Colonic mucosa (tissue), 4 donors: ENCODE measurements around the gene CA12. TPM values are rescaled to one million over a fixed set of nuclear protein-coding genes. Genes with fewer than 3 reads are reported as not detected.
A peak's percentile ranks its signal among the peaks of the same experiment; 100 is the strongest.

Experiments
- DNase-seq: peaks from one replicate; pipeline ENCODE4 v3.0.0-alpha.2; 2020
- H3K27ac ChIP-seq: fragments of 200-600 bp; one replicate; pipeline ENCODE4 v1.8.0; 2021
- H3K27me3 ChIP-seq: fragments of 200-600 bp; one replicate; pipeline ENCODE4 v1.8.0; 2021
- H3K36me3 ChIP-seq: fragments of 200-600 bp; one replicate; pipeline ENCODE4 v1.8.0; 2021
- H3K4me1 ChIP-seq: fragments of 200-600 bp; one replicate; pipeline ENCODE4 v1.8.0; 2021; ENCODE audit warnings: mild to moderate bottlenecking
- H3K4me3 ChIP-seq: fragments of 200-600 bp; one replicate; pipeline ENCODE4 v1.8.0; 2021
- H3K9ac ChIP-seq, 2 donors: one replicate each; pipeline ENCODE4 v1.7.0; 2013; ENCODE audit warnings: control low read depth in 2 of 2, low read depth in 2 of 2, low read length in 2 of 2
- H3K9me3 ChIP-seq: fragments of 200-600 bp; one replicate; pipeline ENCODE4 v1.8.0; 2021
- intact Hi-C: fragments of 100-400 bp; cut with DNase I; formaldehyde crosslinking; loops from one replicate; pipeline ENCODE4 v1.14.1; 2022
- total RNA-seq, 2 donors: library from RNA; stranded (reverse); fragmentation: NEBNext Ultra II Directional in 1 of 2; extraction: Animal tissue kit (Norgen Biotek cat#: 25700) in 1 of 2; gene quantifications; one replicate each; pipeline ENCODE4 v1.2.1, GENCODE V29; 2021
- TF ChIP-seq, protein P1 (sequence below): fragments of 200-600 bp; IDR thresholded peaks from one replicate; pipeline ENCODE4 v1.8.0; 2022; ENCODE audit warnings: antibody characterized with exemption, mild to moderate bottlenecking
- donor health status: healthy.
- donor health status: DM: no; HTN: no; CAD: no.
- donor health status: DM: no; HTN: no; CAD: no.

The CA12 gene
- total RNA-seq, 2 donors from 2014 or later = 290 to 339 TPM

DNA sequence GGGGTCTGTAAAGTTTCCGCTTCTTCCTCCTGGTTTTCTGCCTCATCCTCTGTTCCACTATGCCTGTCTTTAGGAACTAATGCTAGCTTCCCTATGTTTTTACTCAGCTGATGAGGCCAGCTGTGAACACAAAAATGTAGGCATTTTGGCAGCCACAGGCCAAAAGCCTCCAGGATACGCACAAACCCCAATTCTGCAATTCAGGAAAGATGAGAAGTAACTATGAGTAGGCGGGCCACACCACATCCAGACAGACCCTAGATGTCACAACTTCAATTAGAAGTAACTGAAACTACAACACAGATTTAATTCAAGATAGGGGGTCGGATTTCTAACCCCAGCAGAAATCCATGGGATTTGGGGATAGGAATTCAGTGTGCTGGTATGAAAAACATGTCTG, 11.9 kb downstream of the CA12 start:
- Histone ChIP-seq H3K9me3 (no peaks in the 10 kb centered on the region), H3K4me1 (peaks cover 6% of the 10 kb centered on the region), H3K9ac (no peak overlapping the region), H3K4me3 (no peak overlapping the region), H3K27me3 (no peaks in the 10 kb centered on the region), H3K27ac (no peak overlapping the region), H3K36me3 (no peaks in the 10 kb centered on the region)
- DNase-seq = no peak
- intact Hi-C loops = no loop called here
- TF ChIP-seq, protein P1, sequence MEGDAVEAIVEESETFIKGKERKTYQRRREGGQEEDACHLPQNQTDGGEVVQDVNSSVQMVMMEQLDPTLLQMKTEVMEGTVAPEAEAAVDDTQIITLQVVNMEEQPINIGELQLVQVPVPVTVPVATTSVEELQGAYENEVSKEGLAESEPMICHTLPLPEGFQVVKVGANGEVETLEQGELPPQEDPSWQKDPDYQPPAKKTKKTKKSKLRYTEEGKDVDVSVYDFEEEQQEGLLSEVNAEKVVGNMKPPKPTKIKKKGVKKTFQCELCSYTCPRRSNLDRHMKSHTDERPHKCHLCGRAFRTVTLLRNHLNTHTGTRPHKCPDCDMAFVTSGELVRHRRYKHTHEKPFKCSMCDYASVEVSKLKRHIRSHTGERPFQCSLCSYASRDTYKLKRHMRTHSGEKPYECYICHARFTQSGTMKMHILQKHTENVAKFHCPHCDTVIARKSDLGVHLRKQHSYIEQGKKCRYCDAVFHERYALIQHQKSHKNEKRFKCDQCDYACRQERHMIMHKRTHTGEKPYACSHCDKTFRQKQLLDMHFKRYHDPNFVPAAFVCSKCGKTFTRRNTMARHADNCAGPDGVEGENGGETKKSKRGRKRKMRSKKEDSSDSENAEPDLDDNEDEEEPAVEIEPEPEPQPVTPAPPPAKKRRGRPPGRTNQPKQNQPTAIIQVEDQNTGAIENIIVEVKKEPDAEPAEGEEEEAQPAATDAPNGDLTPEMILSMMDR = no peak

DNA sequence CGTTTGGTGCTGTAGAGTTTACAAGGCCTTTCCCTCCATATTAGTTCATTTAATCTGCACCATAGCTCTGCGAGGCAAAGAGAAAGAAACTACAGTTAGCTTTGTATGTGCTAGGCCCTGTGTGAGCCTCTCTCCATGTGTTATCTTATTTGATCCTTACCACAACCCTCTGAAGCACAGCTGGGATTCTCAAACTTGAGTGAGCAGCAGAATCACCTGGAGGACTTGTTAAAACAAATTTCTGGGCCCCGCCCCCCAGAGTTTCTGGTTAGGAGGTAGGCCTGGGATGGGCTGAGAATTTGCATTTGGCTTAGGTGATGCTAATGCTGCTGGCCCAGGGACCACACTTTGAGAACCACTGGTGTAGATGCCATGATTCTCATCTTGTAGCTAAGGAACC, 12.3 kb downstream of the CA12 start:
- Histone ChIP-seq H3K4me1 (peaks cover 6% of the 10 kb centered on the region), H3K36me3 (no peaks in the 10 kb centered on the region), H3K27me3 (no peaks in the 10 kb centered on the region), H3K9ac (peak overlapping the region in 1 of 2 donors; percentile 51), H3K9me3 (no peaks in the 10 kb centered on the region), H3K4me3 (no peak overlapping the region), H3K27ac (peak overlapping the region; percentile 79)
- TF ChIP-seq, protein P1 = no peak
- no peak for DNase-seq
- intact Hi-C loops = no loop called here

- TF ChIP-seq, protein P1 = no peak
- Histone ChIP-seq H3K4me1 (peaks cover 8% of the 10 kb centered on the region), H3K27ac (peak overlapping the region; percentile 79), H3K4me3 (no peak overlapping the region), H3K36me3 (no peaks in the 10 kb centered on the region), H3K9me3 (no peaks in the 10 kb centered on the region), H3K27me3 (no peaks in the 10 kb centered on the region), H3K9ac (peak overlapping the region in 1 of 2 donors; percentile 51)
- no peak for DNase-seq
- intact Hi-C loops = no loop called here
Observed at GRCh38 chr15:63368503-63368902, 13.1 kb downstream of the CA12 start.

DNA sequence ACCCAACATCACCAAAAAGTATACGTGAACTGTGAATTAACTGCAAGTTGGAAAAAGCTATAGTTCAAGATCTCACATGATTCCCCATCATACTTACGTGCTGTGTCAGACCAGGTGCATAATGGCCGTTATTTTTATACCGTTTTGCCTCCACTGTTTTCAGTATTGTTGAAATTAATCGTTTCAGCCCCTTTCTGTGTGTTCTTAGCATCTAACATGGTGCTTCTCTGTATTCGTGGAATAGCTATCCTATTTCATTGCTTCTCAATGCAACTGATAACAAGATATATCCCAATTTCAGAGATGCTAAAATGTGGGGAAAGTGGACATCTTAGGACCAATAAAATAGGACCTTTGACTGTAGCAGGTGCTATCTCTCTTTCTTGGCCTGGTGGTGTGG, 13.7 kb downstream of the CA12 start:
- TF ChIP-seq, protein P1 = no peak
- Histone ChIP-seq H3K9me3 (no peaks in the 10 kb centered on the region), H3K36me3 (no peaks in the 10 kb centered on the region), H3K4me1 (peaks cover 9% of the 10 kb centered on the region), H3K27ac (peak overlapping the region; percentile 79), H3K27me3 (no peaks in the 10 kb centered on the region), H3K4me3 (no peak overlapping the region), H3K9ac (peak overlapping the region in 1 of 2 donors; percentile 51)
- no peak for DNase-seq
- intact Hi-C loops = no loop called here

GRCh38 chr15:63367390-63367789, 14.3 kb downstream of the CA12 start:
- peaks cover 9% of the 10 kb centered on the region for H3K4me1 ChIP-seq
- H3K36me3 ChIP-seq = no peaks in the 10 kb centered on the region
- H3K27ac ChIP-seq = peak overlapping the region; percentile 79
- TF ChIP-seq, protein P1 = no peak
- peak overlapping the region in 1 of 2 donors; percentile 49 for H3K9ac ChIP-seq
- intact Hi-C loops = no loop called here
- H3K27me3 ChIP-seq = no peaks in the 10 kb centered on the region
- H3K9me3 ChIP-seq = no peaks in the 10 kb centered on the region
- H3K4me3 ChIP-seq = no peak overlapping the region
- DNase-seq = no peak
